Transverse colon (tissue), 4 donors: Measurements from ENCODE around the gene FAM131C. TPM values are rescaled to one million over a fixed set of nuclear protein-coding genes. Genes with fewer than 3 reads are reported as not detected.

ENCODE experiments used
- DNase-seq: peaks from one replicate; pipeline ENCODE4 v3.0.0-alpha.2; 2019
- H3K27ac ChIP-seq, 4 donors: fragments of 200-600 bp; sonication (generic); 2 replicates each; pipeline ENCODE4 v1.5.1; 2016 to 2018; ENCODE audit warnings: inconsistent platforms in 4 of 4
- H3K27me3 ChIP-seq: fragments of 200-600 bp; sonication (generic); 2 replicates; pipeline ENCODE4 v1.5.1; 2017; ENCODE audit warnings: inconsistent platforms
- H3K36me3 ChIP-seq, 4 donors: fragments of 200-600 bp; sonication (generic); 2 replicates each; pipeline ENCODE4 v1.5.1; 2017 to 2019; ENCODE audit warnings: inconsistent platforms in 4 of 4
- H3K4me1 ChIP-seq, 4 donors: fragments of 200-600 bp; sonication (generic); 2 replicates each; pipeline ENCODE4 v1.5.1; 2017 to 2020; ENCODE audit warnings: inconsistent platforms in 4 of 4
- H3K4me3 ChIP-seq, 4 donors: fragments of 200-600 bp; sonication (generic); 1 replicate in 1 of 4; 2 replicates in 3 of 4; pipeline versions ENCODE4 v1.5.1 to v1.6.1; 2017 to 2019; ENCODE audit warnings: inconsistent platforms in 4 of 4
- H3K9me3 ChIP-seq, 2 donors: fragments of 200-600 bp; sonication (generic); 2 replicates each; pipeline ENCODE4 v1.5.1; 2017 to 2019; ENCODE audit warnings: inconsistent platforms in 2 of 2
- CTCF ChIP-seq, 5 experiments: fragments of 200-600 bp in 3 of 5; fragments of 450-650 bp in 2 of 5; sonication (generic) in 3 of 5; IDR thresholded peaks; 1 replicate in 2 of 5; 2 replicates in 3 of 5; pipeline ENCODE4 v1.5.1; 2016 to 2017; ENCODE audit warnings: antibody characterized with exemption in 5 of 5, inconsistent platforms in 3 of 5, mild to moderate bottlenecking in 2 of 5, moderate library complexity in 1 of 5
- POLR2AphosphoS5 ChIP-seq, 3 donors: sonication (generic); formaldehyde crosslinking; IDR thresholded peaks; one replicate each; pipeline ENCODE4 v1.6.1; 2016; ENCODE audit warnings: antibody characterized with exemption in 3 of 3
- WGBS, 2 donors: methylation state at CpG; one replicate each; pipeline ENCODE4 v1.1.5; 2018; ENCODE audit warnings: low coverage in 1 of 2; 5-methylcytosine and 5-hydroxymethylcytosine counted together
- in situ Hi-C, 4 donors: fragments of 200-750 bp; cut with MboI; loops; one replicate each; pipeline versions ENCODE4 v1.15.0 to v1.15.1; 2017; ENCODE audit warnings: low sequenced_read_pairs in 3 of 4, low pct_ligation_motif_present in 1 of 4, low pct_unique_long_range_greater_than_20kb in 1 of 4
- intact Hi-C: fragments of 100-400 bp; cut with DNase I; formaldehyde crosslinking; loops from one replicate; pipeline ENCODE4 v1.15.1; 2023; ENCODE audit warnings: low total_unique reads
- total RNA-seq, 4 donors: library from RNA; depleted of rRNA; stranded (reverse); fragments of >200 nt; gene quantifications; one replicate each; pipeline ENCODE4 v1.1.0, GENCODE V29; 2016

The FAM131C gene
- total RNA-seq, 4 donors from 2014 or later: 1.2 TPM; not detected in 3

GRCh38 chr1:16009030-16009460 lies 64.4 kb downstream of the FAM131C start:
- intact Hi-C loops: loop anchor here (2.0 kb wide), 2 partner anchors 24 to 48 kb away; no protein-coding TSS in a partner anchor
- DNase-seq: peak; percentile 82
- Histone ChIP-seq H3K9me3 (no peaks in the 10 kb centered on the region), H3K27ac (no peak overlapping the region), H3K4me3 (no peak overlapping the region), H3K27me3 (no peaks in the 10 kb centered on the region), H3K36me3 (no peaks in the 10 kb centered on the region), H3K4me1 (peaks cover 11 to 18% (median 18%) of the 10 kb centered on the region in 4 donors)
- TF ChIP-seq POLR2AphosphoS5 (IDR thresholded peaks at IDR 0.05) (no peak), CTCF (IDR thresholded peaks at IDR 0.05) (peak; percentile 94 to 98 (median 96))
- in situ Hi-C loops: no loop called here
- 0% methylated on average over 3 of the region's 4 CpGs; no CpG with 5 or more reads in 1 of the 2 donors for WGBS, 2 donors

Other genes with a start within 250 kb of the FAM131C start
- 10 to 100 TPM; 28.4 to 81.9 (median 42.6) TPM for gene SPEN, start 225.9 kb downstream of the FAM131C start, total RNA-seq
- 100 to 1,000 TPM in 1 of 4 donors, 10 to 100 TPM in 3; 33.3 to 113 (median 50.5) TPM for gene ZBTB17, start 97.5 kb downstream of the FAM131C start, total RNA-seq
- not detected for gene SRARP, start 69.4 kb downstream of the FAM131C start, total RNA-seq
- gene HSPB7, start 55.6 kb downstream of the FAM131C start, total RNA-seq: 10 to 100 TPM in 2 of 4 donors, 1 to 10 TPM in 2; 6.0 to 63.1 (median 9.2) TPM
- gene CLCNKA, start 51.6 kb downstream of the FAM131C start, total RNA-seq: 10 to 100 TPM in 1 of 4 donors, under 1 TPM in 2, not detected in 1; 0.68 to 21.7 (median 0.79) TPM
- gene CLCNKB, start 29.9 kb downstream of the FAM131C start, total RNA-seq: 1 to 10 TPM in 1 of 4 donors, under 1 TPM in 1, not detected in 2; 0.48 to 1.1 TPM
- gene EPHA2, start 82.4 kb upstream of the FAM131C start, total RNA-seq: 10 to 100 TPM in 3 of 4 donors, 1 to 10 TPM in 1; 2.6 to 68.8 (median 30.5) TPM
- 10 to 100 TPM in 2 of 4 donors, 1 to 10 TPM in 2; 5.7 to 46.8 (median 10.8) TPM for gene ARHGEF19, start 139.0 kb upstream of the FAM131C start, total RNA-seq
- 10 to 100 TPM in 1 of 4 donors, 1 to 10 TPM in 2, under 1 TPM in 1; 0.60 to 12.3 (median 4.3) TPM for gene CPLANE2, start 163.5 kb upstream of the FAM131C start, total RNA-seq